AG04449 (cell line): Measurements from ENCODE around the gene UBXN2A.
A peak's percentile ranks its signal among the peaks of the same experiment; 100 is the strongest.

Source experiments
- CTCF ChIA-PET: fragments of 350-600 bp; formaldehyde crosslinking; extraction: SDS; loops from one replicate; lab custom pipeline; 2021; ENCODE audit warnings: antibody characterized with exemption; lab: Yijun Ruan, JAX
- POLR2A ChIA-PET: fragments of 400-600, 350-600 bp; formaldehyde crosslinking; extraction: SDS; loops from one replicate; lab custom pipeline; 2020; ENCODE audit warnings: antibody characterized with exemption, inconsistent platforms; lab: Yijun Ruan, JAX
- DNase-seq: peaks from one replicate; pipeline ENCODE4 v3.0.0-alpha.2; 2010; ENCODE audit warnings: low read depth, low spot score
- H3K4me3 ChIP-seq: 2 replicates; pipeline ENCODE4 v1.5.1; 2011; ENCODE audit warnings: low read depth, mild to moderate bottlenecking, control low read depth, low read length
- TF ChIP-seq, protein P1 (sequence below): IDR thresholded peaks from one replicate; pipeline ENCODE4 v1.5.1; 2011; ENCODE audit warnings: mild to moderate bottlenecking, moderate library complexity, low read length, control low read depth, inconsistent platforms; ENCODE audit not compliant: insufficient read depth; ENCODE audit errors: missing control alignments

The UBXN2A gene

DNA sequence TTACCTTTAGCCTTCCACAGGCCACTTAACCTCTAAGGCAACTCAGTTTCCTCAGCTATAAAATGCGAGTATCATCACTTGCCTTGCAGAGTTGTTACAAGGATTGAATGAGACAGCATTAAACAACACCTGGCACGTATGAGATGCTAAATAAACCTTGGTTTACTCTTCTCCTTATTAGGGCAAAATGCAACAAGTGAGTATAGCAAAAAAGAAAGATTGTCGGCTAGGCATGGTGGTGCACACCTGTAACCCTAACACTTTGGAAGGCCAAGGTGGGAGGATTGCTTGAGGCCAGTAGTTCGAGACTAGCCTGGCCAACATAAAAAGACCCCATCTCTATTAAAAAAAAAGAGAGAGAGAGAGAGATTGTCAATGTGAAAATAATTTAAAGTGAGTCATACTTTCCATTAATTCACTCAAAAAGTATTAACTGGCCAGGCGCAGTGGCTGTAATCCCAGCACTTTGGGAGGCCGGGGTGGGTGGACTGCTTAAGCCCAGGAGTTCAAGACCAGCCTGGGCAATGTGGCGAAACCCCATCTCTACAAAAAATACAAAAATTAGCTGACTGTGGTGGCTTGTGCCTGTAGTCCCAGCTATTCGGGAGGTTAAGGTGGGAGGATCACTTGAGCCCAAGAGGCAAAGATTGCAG lies 21.3 kb upstream of the UBXN2A start:
- ChIA-PET CTCF (interaction anchor here (1.5 to 2.1 kb wide), 2 partner anchors 9 to 94 kb away, joined by 4 to 5 read pairs; partner anchors contain the start of gene ATAD2B), POLR2A (no interaction called here)
- DNase-seq: no peak
- H3K4me3 ChIP-seq: no peak overlapping the region
- TF ChIP-seq, protein P1, sequence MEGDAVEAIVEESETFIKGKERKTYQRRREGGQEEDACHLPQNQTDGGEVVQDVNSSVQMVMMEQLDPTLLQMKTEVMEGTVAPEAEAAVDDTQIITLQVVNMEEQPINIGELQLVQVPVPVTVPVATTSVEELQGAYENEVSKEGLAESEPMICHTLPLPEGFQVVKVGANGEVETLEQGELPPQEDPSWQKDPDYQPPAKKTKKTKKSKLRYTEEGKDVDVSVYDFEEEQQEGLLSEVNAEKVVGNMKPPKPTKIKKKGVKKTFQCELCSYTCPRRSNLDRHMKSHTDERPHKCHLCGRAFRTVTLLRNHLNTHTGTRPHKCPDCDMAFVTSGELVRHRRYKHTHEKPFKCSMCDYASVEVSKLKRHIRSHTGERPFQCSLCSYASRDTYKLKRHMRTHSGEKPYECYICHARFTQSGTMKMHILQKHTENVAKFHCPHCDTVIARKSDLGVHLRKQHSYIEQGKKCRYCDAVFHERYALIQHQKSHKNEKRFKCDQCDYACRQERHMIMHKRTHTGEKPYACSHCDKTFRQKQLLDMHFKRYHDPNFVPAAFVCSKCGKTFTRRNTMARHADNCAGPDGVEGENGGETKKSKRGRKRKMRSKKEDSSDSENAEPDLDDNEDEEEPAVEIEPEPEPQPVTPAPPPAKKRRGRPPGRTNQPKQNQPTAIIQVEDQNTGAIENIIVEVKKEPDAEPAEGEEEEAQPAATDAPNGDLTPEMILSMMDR: no peak

DNA sequence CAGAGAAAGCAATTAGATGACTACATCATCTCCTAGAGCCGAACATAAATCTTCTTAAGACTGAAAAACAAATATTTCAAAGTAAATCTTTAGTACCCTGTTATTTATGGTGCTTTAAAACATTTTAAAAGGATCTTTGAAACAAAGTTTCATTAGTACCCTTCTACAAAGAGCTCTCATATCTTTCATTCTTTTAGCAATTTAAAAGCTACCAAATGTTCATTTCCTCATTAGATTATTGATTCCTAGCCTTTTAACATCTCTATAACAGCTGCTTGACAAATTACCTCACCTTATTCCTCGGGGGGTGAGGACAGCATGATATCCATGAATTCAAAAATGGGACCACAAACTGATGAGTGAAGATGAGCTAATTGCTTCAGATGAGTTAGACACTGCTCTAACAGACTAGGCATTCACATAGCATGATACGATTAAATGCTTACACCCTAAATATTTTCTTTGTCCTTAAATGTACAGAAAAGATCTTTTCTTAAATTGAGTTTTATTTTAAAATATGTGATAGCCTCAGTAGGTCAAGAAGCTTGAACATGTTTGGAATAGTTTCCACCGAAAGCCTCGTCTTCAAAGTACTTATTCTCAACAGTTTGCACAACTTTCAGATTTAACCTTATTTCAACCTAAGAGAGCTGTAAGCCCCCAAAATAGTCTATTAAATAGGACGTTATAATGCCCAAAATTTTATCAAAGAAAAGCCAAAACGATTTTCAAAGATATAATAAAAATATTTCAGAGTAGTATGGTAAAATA lies 15.5 kb upstream of the UBXN2A start:
- H3K4me3 ChIP-seq: peak overlapping the region; percentile 85
- CTCF ChIA-PET: interaction anchor here (1.0 to 5.7 kb wide), 8 partner anchors 14 to 159 kb away, joined by 3 to 54 read pairs (median 16); partner anchors contain the start of genes TP53I3 and UBXN2A
- POLR2A ChIA-PET: interaction anchor here (0.8 kb wide), 1 partner anchor 15 kb away, joined by 3 read pairs; the partner anchor contains the start of gene UBXN2A
- no peak for DNase-seq
- TF ChIP-seq, protein P1: no peak

DNA sequence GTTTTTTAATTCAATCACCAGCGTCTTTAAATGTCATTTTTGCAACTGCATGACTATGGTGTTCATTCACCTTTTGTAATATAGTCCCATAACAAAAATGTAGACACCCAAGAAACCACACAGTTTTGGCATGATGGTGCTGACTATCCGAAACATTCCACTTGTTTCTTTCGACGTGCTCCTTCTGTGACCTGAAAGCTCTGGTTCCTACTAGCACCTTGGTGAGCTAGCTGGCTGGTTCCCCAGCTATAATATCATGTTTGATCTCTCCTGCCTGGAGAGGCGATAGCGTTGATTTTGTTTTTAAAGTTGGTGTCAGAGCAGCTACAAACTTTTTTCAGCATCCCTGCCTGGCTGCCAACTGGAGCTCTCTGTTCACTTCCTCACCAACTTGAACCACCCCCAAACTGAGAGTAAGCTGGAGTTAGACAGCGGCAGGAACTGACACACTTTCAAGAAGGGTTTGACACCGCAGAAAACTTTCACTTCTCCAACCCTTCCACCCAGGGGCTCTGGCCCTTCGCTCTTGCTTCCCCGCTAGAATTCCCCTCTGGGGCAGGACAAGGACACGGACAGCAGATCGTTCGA lies 14.5 kb upstream of the UBXN2A start:
- POLR2A ChIA-PET: interaction anchor here (0.6 to 2.9 kb wide), 5 partner anchors 14 to 571 kb away, joined by 3 to 26 read pairs (median 10); partner anchors contain the start of genes MFSD2B, SF3B6, TP53I3 and UBXN2A
- no peak for DNase-seq
- H3K4me3 ChIP-seq: peak overlapping the region; percentile 85
- TF ChIP-seq, protein P1: no peak
- CTCF ChIA-PET: interaction anchor here (0.8 to 5.7 kb wide), 20 partner anchors 11 to 242 kb away, joined by 3 to 54 read pairs (median 8); partner anchors contain the start of genes SF3B6, TP53I3 and UBXN2A

DNA sequence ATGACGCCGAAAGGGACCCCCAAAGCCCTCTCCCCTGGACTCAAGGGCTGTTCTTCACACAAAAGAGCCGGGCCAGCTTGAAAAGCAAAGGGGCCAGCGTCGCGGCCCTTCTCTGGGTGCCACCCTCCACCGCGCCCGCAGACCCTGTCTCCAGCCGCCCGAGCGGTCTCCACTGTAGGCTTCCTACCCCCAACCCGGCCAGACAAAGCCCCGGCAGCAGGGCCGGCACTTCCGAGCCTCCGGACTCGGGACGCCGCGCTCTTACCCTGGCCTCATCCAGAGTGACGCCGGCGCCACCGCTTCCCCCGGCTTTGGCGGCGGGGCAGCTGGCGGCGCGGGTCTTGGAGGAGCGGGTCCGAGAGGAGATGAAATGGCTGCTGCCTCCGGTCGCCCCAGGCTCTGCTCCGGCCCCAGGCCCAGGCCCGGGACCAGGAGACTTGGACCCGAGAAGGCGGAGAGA lies 13.9 kb upstream of the UBXN2A start:
- DNase-seq: no peak

DNA sequence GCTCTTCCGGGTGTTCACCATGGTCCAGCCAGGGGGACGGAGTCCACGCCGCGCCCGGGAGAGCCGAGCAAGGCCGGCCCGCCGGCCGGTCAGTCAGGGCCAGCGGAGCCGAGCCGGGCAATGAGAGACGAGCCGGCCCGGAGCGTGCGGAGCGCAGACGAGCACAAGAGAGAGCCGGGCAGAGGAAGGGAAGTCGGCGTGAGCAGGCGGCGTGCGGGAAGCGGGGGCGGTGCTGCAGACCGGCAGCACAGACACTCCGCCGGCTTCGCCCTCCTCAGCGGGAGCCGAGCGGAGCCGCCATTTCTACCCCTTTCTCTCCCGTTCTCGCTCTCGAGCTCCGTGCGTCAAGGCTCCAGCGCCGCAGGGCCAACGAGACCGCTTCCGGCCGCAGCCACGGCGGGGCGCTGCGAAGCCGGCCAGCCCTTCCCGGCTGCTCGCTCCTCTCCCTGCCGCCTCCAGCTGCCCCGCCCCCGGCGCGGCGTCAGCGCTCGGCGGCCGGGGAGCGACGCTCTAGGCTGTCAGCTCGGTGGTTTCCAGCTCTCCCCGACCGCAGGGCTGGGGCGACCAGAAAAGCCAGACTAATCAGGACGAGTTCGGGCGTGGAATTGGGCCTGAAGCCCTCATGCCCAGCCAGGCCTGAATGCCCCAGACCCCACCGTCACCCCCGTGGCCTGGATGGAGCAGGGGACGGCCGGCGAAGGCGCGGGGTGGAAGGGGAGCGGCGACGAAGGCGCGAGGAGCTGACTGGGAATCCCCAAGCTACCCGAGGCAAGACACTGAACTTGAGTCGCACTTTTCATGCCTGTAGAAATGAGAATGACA lies 13.3 kb upstream of the UBXN2A start, which contains the start of gene ATAD2B:
Gene ATAD2B (minus strand): TSS at position 374 of the 822 bp plus-strand sequence. CDS start 353 bp downstream, at position 21.
- peak within 1 kb of the TSS; percentile 85 for H3K4me3 ChIP-seq
- ChIA-PET POLR2A (interaction anchor here (0.6 to 2.9 kb wide), 19 partner anchors 12 to 618 kb away, joined by 3 to 26 read pairs (median 3); partner anchors contain the start of genes FKBP1B, SF3B6, TP53I3 and UBXN2A), CTCF (interaction anchor here (0.6 to 5.7 kb wide), 40 partner anchors 9 to 240 kb away, joined by 3 to 54 read pairs (median 5); partner anchors contain the start of genes SF3B6, TP53I3, UBXN2A and WDCP)
- TF ChIP-seq, protein P1: peak; percentile 91
- peak; percentile 46 for DNase-seq

More for the DNA sequence above, 13.9 kb upstream of the UBXN2A start:
- ChIA-PET POLR2A (interaction anchor here (0.6 to 2.9 kb wide), 10 partner anchors 11 to 571 kb away, joined by 3 to 26 read pairs (median 6); partner anchors contain the start of genes MFSD2B, SF3B6, TP53I3 and UBXN2A), CTCF (interaction anchor here (0.8 to 5.7 kb wide), 32 partner anchors 10 to 241 kb away, joined by 3 to 54 read pairs (median 6); partner anchors contain the start of genes SF3B6, TP53I3, UBXN2A and WDCP)
- TF ChIP-seq, protein P1: no peak
- H3K4me3 ChIP-seq: peak overlapping the region; percentile 85
